K562 (cell line): Measurements from ENCODE around the gene BST1. TPM values are rescaled to one million over a fixed set of nuclear protein-coding genes. Genes with fewer than 3 reads are reported as not detected.

ENCODE experiments used
- ATAC-seq: fragments of 200-7000 bp; cut with Tn5 transposase; 3 replicates; pipeline ENCODE4 v1.9.1; 2020; ENCODE audit warnings: moderate library complexity
- BruUV-seq: library from RNA; stranded (reverse); fragments of 400-500 nt; replicated peaks from 2 replicates; lab custom pipeline; 2021; lab: Mats Ljungman, UMichigan
- CTCF ChIA-PET: fragments of 300-600 bp; formaldehyde crosslinking; extraction: SDS; loops from one replicate; lab custom pipeline; 2021; ENCODE audit warnings: low intra/inter-chr PET ratio; lab: Yijun Ruan, JAX
- POLR2A ChIA-PET: fragments of 300-600, 350-650 bp; sonication (Branson Sonifier 250); formaldehyde crosslinking; extraction: SDS; loops from one replicate; lab custom pipeline; 2021; ENCODE audit warnings: antibody characterized with exemption, inconsistent platforms; lab: Yijun Ruan, JAX
- DNase-seq, 4 experiments: peaks; one replicate each; pipeline versions ENCODE4 v3.0.0 to v3.0.0-alpha.2; 2011 to 2018; ENCODE audit warnings: low spot score in 3 of 4, mixed read lengths in 3 of 4; ENCODE audit errors: extremely low read depth in 1 of 4
- FAIRE-seq: peaks from 2 replicates; lab custom pipeline; 2011; peaks lifted over from hg19 to GRCh38; lab: Jason Lieb, UNC
- H2AFZ ChIP-seq: 2 replicates; pipeline ENCODE4 v1.6.0; 2011; ENCODE audit warnings: low read depth, low read length, control low read depth, inconsistent platforms
- H3K27ac ChIP-seq: fragments of 200-600 bp; 3 replicates; pipeline ENCODE4 v1.8.0; 2011; ENCODE audit warnings: low read depth, mild to moderate bottlenecking, control low read depth, inconsistent platforms, low read length, moderate library complexity, mixed read lengths; ENCODE audit errors: extremely low read depth
- H3K27me3 ChIP-seq, 2 experiments: fragments of 300-600 bp in 1 of 2; 2 replicates in 1 of 2; 3 replicates in 1 of 2; pipeline versions ENCODE4 v1.6.0 to v1.8.0; 2011; ENCODE audit warnings: inconsistent platforms in 2 of 2, low read length in 2 of 2, mild to moderate bottlenecking in 1 of 2, mixed read lengths in 1 of 2, moderate library complexity in 1 of 2; ENCODE audit not compliant: control insufficient read depth in 2 of 2, insufficient read depth in 2 of 2
- H3K36me3 ChIP-seq: fragments of 300-600 bp; 3 replicates; pipeline ENCODE4 v1.8.0; 2011; ENCODE audit warnings: mild to moderate bottlenecking, low read length, inconsistent platforms; ENCODE audit not compliant: control insufficient read depth, insufficient read depth
- H3K4me1 ChIP-seq, 2 experiments: fragments of 200-600 bp in 1 of 2; replicated peaks in 1 of 2; 2 replicates in 1 of 2; 3 replicates in 1 of 2; pipeline versions ENCODE4 v1.5.1 to v1.8.0; 2011; ENCODE audit warnings: inconsistent platforms in 2 of 2, low read length in 2 of 2, mild to moderate bottlenecking in 1 of 2, mixed read lengths in 1 of 2, moderate library complexity in 1 of 2; ENCODE audit not compliant: control insufficient read depth in 2 of 2, insufficient read depth in 2 of 2
- H3K4me2 ChIP-seq: 2 replicates; pipeline ENCODE4 v1.6.1; 2011; ENCODE audit warnings: low read length, control low read depth, inconsistent platforms, mixed read lengths; ENCODE audit not compliant: insufficient read depth
- H3K4me3 ChIP-seq: fragments of 200-600 bp; sonication (generic), shearing (Covaris generic); 2 replicates; pipeline ENCODE4 v1.5.1; 2016; ENCODE audit warnings: control low read depth, inconsistent platforms
- H3K79me2 ChIP-seq: fragments of 200-600 bp; 3 replicates; pipeline ENCODE4 v1.8.0; 2011; ENCODE audit warnings: low read length, inconsistent platforms; ENCODE audit not compliant: control insufficient read depth, insufficient read depth
- H3K9ac ChIP-seq, 2 experiments: 2 replicates each; pipeline versions ENCODE4 v1.6.0 to v1.6.1; 2011; ENCODE audit warnings: low read depth in 2 of 2, low read length in 2 of 2, control low read depth in 1 of 2, inconsistent platforms in 1 of 2, mild to moderate bottlenecking in 1 of 2, mixed read lengths in 1 of 2; ENCODE audit not compliant: insufficient read depth in 1 of 2
- H3K9me1 ChIP-seq: one replicate; pipeline ENCODE4 v1.6.0; 2011; ENCODE audit warnings: inconsistent platforms, mild to moderate bottlenecking, low read length, moderate library complexity; ENCODE audit not compliant: control insufficient read depth, insufficient read depth
- H3K9me3 ChIP-seq: replicated peaks from 2 replicates; pipeline ENCODE4 v1.5.1; 2011; ENCODE audit warnings: low read depth, low read length, inconsistent platforms; ENCODE audit not compliant: control insufficient read depth, insufficient read depth
- H4K20me1 ChIP-seq: replicated peaks from 2 replicates; pipeline ENCODE4 v1.6.1; 2011; ENCODE audit warnings: low read length, inconsistent platforms, mixed read lengths; ENCODE audit not compliant: control insufficient read depth, insufficient read depth
- CHD2 ChIP-seq: IDR thresholded peaks from 2 replicates; pipeline ENCODE4 v1.6.1; 2011; ENCODE audit warnings: low read depth, low read length
- NFYB ChIP-seq: IDR thresholded peaks from 2 replicates; pipeline ENCODE4 v1.6.1; 2011; ENCODE audit warnings: mild to moderate bottlenecking, moderate library complexity; ENCODE audit not compliant: insufficient read length; ENCODE audit errors: extremely low read depth
- TFE3 ChIP-seq: fragments of 450-650 bp; formaldehyde crosslinking; IDR thresholded peaks from 2 replicates; pipeline ENCODE4 v1.4.0; 2020; ENCODE audit warnings: mild to moderate bottlenecking, mixed read lengths
- ZNF561 ChIP-seq: fragments of 450-650 bp; formaldehyde crosslinking; conservative IDR thresholded peaks from 2 replicates; pipeline ENCODE4 v1.4.0; 2020; ENCODE audit warnings: mild to moderate bottlenecking, moderate library complexity
- ZNF717 ChIP-seq: fragments of 250-450 bp; sonication (Bioruptor Pico); IDR thresholded peaks from 2 replicates; pipeline ENCODE4 v1.5.0; 2021
- WGBS: fragments of 100-300 bp; shearing (Covaris generic); methylation state at CpG from one replicate; pipeline ENCODE4 v1.1.6; 2016; ENCODE audit warnings: low coverage, mixed read lengths; ENCODE audit not compliant: insufficient coverage; ENCODE audit errors: missing lambda C conversion rate; 5-methylcytosine and 5-hydroxymethylcytosine counted together
- in situ Hi-C: fragments of 300-500 bp; cut with MboI; formaldehyde crosslinking; loops from 4 replicates; pipeline ENCODE4 v1.15.0; 2018; ENCODE audit warnings: inconsistent platforms, mixed read lengths
- intact Hi-C: fragments of 100-400 bp; cut with micrococcal nuclease; formaldehyde crosslinking; loops from 2 replicates; pipeline ENCODE4 v1.14.2; 2022
- polyA plus RNA-seq, 8 experiments: library from polyadenylated mRNA; depleted of rRNA in 4 of 8; stranded (reverse) in 5 of 8; unstranded in 3 of 8; fragments of >200 nt; fragmentation: Nextera tagmentation in 2 of 8; fragmentation: Illumina TruSeq in 1 of 8; extraction: Ambion mirVana in 2 of 8; extraction: Trizol in 1 of 8; gene quantifications; 2 replicates each; pipeline versions ENCODE4 v1.2.1 to v1.2.3, GENCODE V29; 2011 to 2014; ENCODE audit warnings: inconsistent platforms in 1 of 8, missing spikeins in 1 of 8
- total RNA-seq, 7 experiments: library from RNA; depleted of rRNA in 6 of 7; stranded (reverse); fragments of >200 nt in 6 of 7; fragmentation: Illumina TruSeq in 2 of 7; extraction: Trizol in 2 of 7; gene quantifications; 2 replicates each; pipeline versions ENCODE4 v1.2.1 to v1.2.3, GENCODE V29; 2011 to 2021; ENCODE audit warnings: low replicate concordance in 1 of 7
- TF ChIP-seq, protein P1 (sequence below): sonication (generic); formaldehyde crosslinking; IDR thresholded peaks from 2 replicates; pipeline ENCODE4 v1.8.0; 2023; ENCODE audit warnings: mild to moderate bottlenecking, missing genetic modification reagents

The BST1 gene
- total and polyA plus RNA-seq, 9 of the 15 experiments (the other 6 are each of a cell fraction or from before 2014, with no cell fraction given): 0.04 to 0.38 (median 0.07) TPM; not detected in 6

DNA sequence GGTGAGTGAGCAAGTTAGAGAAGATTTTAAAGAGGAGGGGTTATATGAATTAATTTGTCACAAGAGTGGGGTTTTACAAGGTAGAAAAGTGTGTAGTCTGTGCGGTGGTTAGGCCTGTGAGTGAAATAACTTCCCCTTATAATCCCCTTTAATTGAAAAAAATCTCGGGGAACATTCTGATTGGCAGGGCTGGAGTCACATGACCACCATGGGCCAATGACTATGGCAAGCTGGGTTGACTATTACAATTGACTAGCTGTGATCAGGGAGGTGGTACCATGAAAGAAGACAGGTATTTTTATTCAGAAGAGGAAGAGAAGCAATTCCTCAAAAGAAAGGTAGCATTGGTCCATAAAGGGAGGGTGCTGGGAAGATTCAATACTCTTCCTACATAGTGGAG, 48.3 kb downstream of the BST1 start:
- TF ChIP-seq NFYB: peak; percentile 26
- peak; percentile 56 for TF ChIP-seq TFE3 (CRISPR knock-in tag)
- TF ChIP-seq ZNF717 (CRISPR knock-in tag): no peak
- TF ChIP-seq ZNF561 (CRISPR knock-in tag): no peak
- TF ChIP-seq, protein P1, sequence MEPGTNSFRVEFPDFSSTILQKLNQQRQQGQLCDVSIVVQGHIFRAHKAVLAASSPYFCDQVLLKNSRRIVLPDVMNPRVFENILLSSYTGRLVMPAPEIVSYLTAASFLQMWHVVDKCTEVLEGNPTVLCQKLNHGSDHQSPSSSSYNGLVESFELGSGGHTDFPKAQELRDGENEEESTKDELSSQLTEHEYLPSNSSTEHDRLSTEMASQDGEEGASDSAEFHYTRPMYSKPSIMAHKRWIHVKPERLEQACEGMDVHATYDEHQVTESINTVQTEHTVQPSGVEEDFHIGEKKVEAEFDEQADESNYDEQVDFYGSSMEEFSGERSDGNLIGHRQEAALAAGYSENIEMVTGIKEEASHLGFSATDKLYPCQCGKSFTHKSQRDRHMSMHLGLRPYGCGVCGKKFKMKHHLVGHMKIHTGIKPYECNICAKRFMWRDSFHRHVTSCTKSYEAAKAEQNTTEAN (CRISPR knock-in tag): no peak
- TF ChIP-seq CHD2: no peak
- TF ChIP-seq, all 486 proteins: peak for 2
- Histone ChIP-seq H3K4me1 (no peaks in the 10 kb centered on the region), H3K79me2 (no peaks in the 10 kb centered on the region), H3K9ac (no peak overlapping the region), H3K4me2 (no peak overlapping the region), H3K27ac (no peak overlapping the region), H3K9me3 (no peaks in the 10 kb centered on the region), H3K36me3 (no peaks in the 10 kb centered on the region), H3K9me1 (no peaks in the 10 kb centered on the region), H3K4me3 (no peak overlapping the region), H4K20me1 (no peaks in the 10 kb centered on the region), H2AFZ (no peak overlapping the region), H3K27me3 (peaks cover 0 to 10% of the 10 kb centered on the region in 2 experiments; a peak in 1 of 5 replicates)
- ChIA-PET CTCF (no interaction called here), POLR2A (interaction anchor here (0.8 kb wide), 1 partner anchor 56 kb away, joined by 3 read pairs; no protein-coding TSS in a partner anchor)
- ATAC-seq (no peak), DNase-seq (peak in 2 of 4 experiments; percentile 31 to 36), FAIRE-seq (no peak)
- intact Hi-C loops (no loop called here), in situ Hi-C loops (no loop called here)
- BruUV-seq: no TSS peak
- 3% methylated on average over 2 of the region's 2 CpGs for WGBS
